CD8-positive, alpha-beta memory T cell (primary cell): ENCODE data around the gene MYH15. TPM values are rescaled to one million over a fixed set of nuclear protein-coding genes. Genes with fewer than 3 reads are reported as not detected.

Experiments used
- CTCF ChIA-PET: fragments of 350-600 bp; sonication (Branson Sonifier 250); formaldehyde crosslinking; loops from one replicate; lab custom pipeline; 2021; ENCODE audit warnings: antibody characterized with exemption; lab: Charles Lee
- POLR2A ChIA-PET: fragments of 350-600 bp; sonication (Branson Sonifier 250); formaldehyde crosslinking; loops from one replicate; lab custom pipeline; 2021; ENCODE audit warnings: antibody characterized with exemption; lab: Charles Lee
- DNase-seq, 5 donors: peaks; one replicate each; pipeline versions ENCODE4 v3.0.0 to v3.0.0-alpha.2; 2020 to 2022; ENCODE audit warnings: mixed read lengths in 1 of 5
- H3K27ac ChIP-seq: one replicate; pipeline ENCODE4 v1.7.0; 2013; ENCODE audit warnings: low read depth, mild to moderate bottlenecking, low read length, moderate library complexity
- H3K27me3 ChIP-seq: 2 replicates; pipeline ENCODE4 v1.7.0; 2013; ENCODE audit warnings: low read length, mild to moderate bottlenecking; ENCODE audit not compliant: insufficient read depth, poor library complexity, severe bottlenecking
- H3K36me3 ChIP-seq: 2 replicates; pipeline ENCODE4 v1.7.0; 2013; ENCODE audit warnings: mild to moderate bottlenecking, low read length, moderate library complexity; ENCODE audit not compliant: insufficient read depth
- H3K4me1 ChIP-seq: 2 replicates; pipeline ENCODE4 v1.7.0; 2013; ENCODE audit warnings: mild to moderate bottlenecking, low read length, moderate library complexity; ENCODE audit not compliant: insufficient read depth
- H3K4me3 ChIP-seq: 2 replicates; pipeline ENCODE4 v1.7.0; 2013; ENCODE audit warnings: mild to moderate bottlenecking, low read length
- H3K9me3 ChIP-seq: 2 replicates; pipeline ENCODE4 v1.7.0; 2013; ENCODE audit warnings: mild to moderate bottlenecking, low read length
- H3K27ac Mint-ChIP-seq, 8 donors: one replicate each; pipeline ENCODE4 v1.8.0; 2020 to 2021; ENCODE audit warnings: mixed read lengths in 8 of 8, mild to moderate bottlenecking in 6 of 8, inconsistent platforms in 3 of 8, moderate library complexity in 3 of 8
- H3K27me3 Mint-ChIP-seq, 2 donors: one replicate each; pipeline ENCODE4 v1.8.0; 2020 to 2021; ENCODE audit warnings: mixed read lengths in 2 of 2, mild to moderate bottlenecking in 1 of 2, moderate library complexity in 1 of 2
- H3K36me3 Mint-ChIP-seq, 3 donors: one replicate each; pipeline ENCODE4 v1.8.0; 2020 to 2021; ENCODE audit warnings: mixed read lengths in 3 of 3, inconsistent platforms in 1 of 3, mild to moderate bottlenecking in 1 of 3
- H3K4me1 Mint-ChIP-seq, 3 donors: one replicate each; pipeline ENCODE4 v1.8.0; 2020 to 2021; ENCODE audit warnings: mixed read lengths in 3 of 3, inconsistent platforms in 1 of 3, mild to moderate bottlenecking in 1 of 3
- H3K4me3 Mint-ChIP-seq, 7 donors: one replicate each; pipeline ENCODE4 v1.8.0; 2020 to 2021; ENCODE audit warnings: mixed read lengths in 7 of 7, mild to moderate bottlenecking in 6 of 7, moderate library complexity in 4 of 7, inconsistent platforms in 2 of 7
- H3K9me3 Mint-ChIP-seq, 5 donors: one replicate each; pipeline ENCODE4 v1.8.0; 2020 to 2022; ENCODE audit warnings: mixed read lengths in 5 of 5, mild to moderate bottlenecking in 3 of 5, moderate library complexity in 2 of 5, inconsistent platforms in 1 of 5
- polyA plus RNA-seq: library from polyadenylated mRNA; unstranded; fragments of 300-500 nt; fragmentation: Illumina TruSeq; gene quantifications from one replicate; pipeline ENCODE4 v1.2.3, GENCODE V29; 2021
- total RNA-seq, 2 experiments: library from RNA; stranded (reverse); gene quantifications; one replicate each; pipeline ENCODE4 v1.2.3, GENCODE V29; 2021

MYH15 gene
- total and polyA plus RNA-seq, 3 experiments from 2014 or later, result 0.11 to 0.18 TPM; not detected in 1

- CTCF ChIA-PET, result interaction anchor here (0.9 to 3.0 kb wide), 3 partner anchors 321 to 720 kb away, joined by 3 to 10 read pairs (median 3); no protein-coding TSS in a partner anchor
- H3K27me3 Mint-ChIP-seq, result peaks cover under 1 to 3% of the 10 kb centered on the region in 2 donors
These were observed 99.8 kb downstream of the MYH15 start for GRCh38 chr3:108410531-108410984.

GRCh38 chr3:108409800-108410178, 100.6 kb downstream of the MYH15 start:
- H3K9me3 Mint-ChIP-seq, result no peaks in the 10 kb centered on the region
- no peak overlapping the region for H3K4me3 Mint-ChIP-seq
- Histone ChIP-seq H3K36me3 (no peaks in the 10 kb centered on the region), H3K4me3 (no peak overlapping the region), H3K27ac (no peak overlapping the region), H3K4me1 (no peaks in the 10 kb centered on the region), H3K9me3 (no peaks in the 10 kb centered on the region), H3K27me3 (no peaks in the 10 kb centered on the region)
- no peaks in the 10 kb centered on the region for H3K36me3 Mint-ChIP-seq
- H3K4me1 Mint-ChIP-seq, result peaks cover 0 to 6% (median 5%) of the 10 kb centered on the region in 3 donors
- CTCF ChIA-PET, result interaction anchor here (1.0 to 3.0 kb wide), 2 partner anchors 8 to 482 kb away, joined by 3 to 10 read pairs; no protein-coding TSS in a partner anchor
- no peak for DNase-seq
- POLR2A ChIA-PET, result no interaction called here
- peaks cover 0 to 3% of the 10 kb centered on the region in 2 donors for H3K27me3 Mint-ChIP-seq
- H3K27ac Mint-ChIP-seq, result no peak overlapping the region

More at GRCh38 chr3:108410531-108410984, 99.8 kb downstream of the MYH15 start:
- H3K27ac ChIP-seq, result no peak overlapping the region
- Mint-ChIP-seq H3K4me1 (peaks cover 0 to 6% (median 5%) of the 10 kb centered on the region in 3 donors), H3K9me3 (no peaks in the 10 kb centered on the region), H3K27ac (no peak overlapping the region), H3K4me3 (no peak overlapping the region), H3K36me3 (no peaks in the 10 kb centered on the region)
- no peaks in the 10 kb centered on the region for H3K27me3 ChIP-seq
- H3K9me3 ChIP-seq, result no peaks in the 10 kb centered on the region
- POLR2A ChIA-PET, result no interaction called here
- H3K4me1 ChIP-seq, result no peaks in the 10 kb centered on the region
- H3K36me3 ChIP-seq, result no peaks in the 10 kb centered on the region
- DNase-seq, result no peak
- H3K4me3 ChIP-seq, result no peak overlapping the region

- POLR2A ChIA-PET, result no interaction called here
- DNase-seq, result no peak
- Histone ChIP-seq H3K9me3 (no peaks in the 10 kb centered on the region), H3K4me3 (no peak overlapping the region), H3K4me1 (no peaks in the 10 kb centered on the region), H3K36me3 (no peaks in the 10 kb centered on the region), H3K27ac (no peak overlapping the region), H3K27me3 (no peaks in the 10 kb centered on the region)
- Mint-ChIP-seq H3K9me3 (no peaks in the 10 kb centered on the region), H3K4me1 (peaks cover 0 to 6% (median 5%) of the 10 kb centered on the region in 3 donors), H3K27ac (peak overlapping the region in 2 of 8 donors; percentile 24 to 32), H3K27me3 (peaks cover 0 to 3% of the 10 kb centered on the region in 2 donors), H3K4me3 (no peak overlapping the region), H3K36me3 (no peaks in the 10 kb centered on the region)
- CTCF ChIA-PET, result interaction anchor here (1.0 to 3.0 kb wide), 3 partner anchors 9 to 482 kb away, joined by 3 to 10 read pairs (median 3); no protein-coding TSS in a partner anchor
These were observed 101.3 kb downstream of the MYH15 start for GRCh38 chr3:108408883-108409799.

GRCh38 chr3:108407886-108408285, 102.5 kb downstream of the MYH15 start:
- Mint-ChIP-seq H3K27ac (no peak overlapping the region), H3K27me3 (no peaks in the 10 kb centered on the region)
- POLR2A ChIA-PET, result no interaction called here

GRCh38 chr3:108406661-108407206, 103.7 kb downstream of the MYH15 start:
- no peak overlapping the region for H3K4me3 ChIP-seq
- Mint-ChIP-seq H3K36me3 (no peaks in the 10 kb centered on the region), H3K4me1 (peaks cover 0 to 6% (median 5%) of the 10 kb centered on the region in 3 donors), H3K4me3 (no peak overlapping the region), H3K27me3 (no peaks in the 10 kb centered on the region), H3K27ac (no peak overlapping the region), H3K9me3 (no peaks in the 10 kb centered on the region)
- no peak overlapping the region for H3K27ac ChIP-seq
- H3K36me3 ChIP-seq, result no peaks in the 10 kb centered on the region
- no peaks in the 10 kb centered on the region for H3K27me3 ChIP-seq
- no peaks in the 10 kb centered on the region for H3K4me1 ChIP-seq
- no peaks in the 10 kb centered on the region for H3K9me3 ChIP-seq
- POLR2A ChIA-PET, result no interaction called here
- CTCF ChIA-PET, result interaction anchor here (0.8 to 1.6 kb wide), 7 partner anchors 14 to 479 kb away, joined by 3 to 7 read pairs (median 3); no protein-coding TSS in a partner anchor
- no peak for DNase-seq

More at GRCh38 chr3:108407886-108408285, 102.5 kb downstream of the MYH15 start:
- H3K4me3 Mint-ChIP-seq, result no peak overlapping the region
- DNase-seq, result no peak
- H3K36me3 Mint-ChIP-seq, result no peaks in the 10 kb centered on the region
- CTCF ChIA-PET, result interaction anchor here (1.1 to 1.4 kb wide), 5 partner anchors 12 to 480 kb away, joined by 3 to 6 read pairs (median 3); no protein-coding TSS in a partner anchor
- Histone ChIP-seq H3K4me3 (no peak overlapping the region), H3K9me3 (no peaks in the 10 kb centered on the region), H3K27ac (no peak overlapping the region), H3K4me1 (no peaks in the 10 kb centered on the region), H3K27me3 (no peaks in the 10 kb centered on the region), H3K36me3 (no peaks in the 10 kb centered on the region)
- H3K9me3 Mint-ChIP-seq, result no peaks in the 10 kb centered on the region
- peaks cover 0 to 6% (median 5%) of the 10 kb centered on the region in 3 donors for H3K4me1 Mint-ChIP-seq

- no peak overlapping the region for H3K4me3 Mint-ChIP-seq
- POLR2A ChIA-PET, result no interaction called here
- Histone ChIP-seq H3K27ac (no peak overlapping the region), H3K27me3 (no peaks in the 10 kb centered on the region), H3K36me3 (no peaks in the 10 kb centered on the region), H3K4me3 (no peak overlapping the region), H3K4me1 (no peaks in the 10 kb centered on the region), H3K9me3 (no peaks in the 10 kb centered on the region)
- peaks cover 0 to 6% (median 5%) of the 10 kb centered on the region in 3 donors for H3K4me1 Mint-ChIP-seq
- H3K36me3 Mint-ChIP-seq, result no peaks in the 10 kb centered on the region
- no peaks in the 10 kb centered on the region for H3K27me3 Mint-ChIP-seq
- CTCF ChIA-PET, result interaction anchor here (1.3 to 1.9 kb wide), 3 partner anchors 252 to 478 kb away, joined by 7 to 10 read pairs (median 9); no protein-coding TSS in a partner anchor
- no peak overlapping the region for H3K27ac Mint-ChIP-seq
- no peak for DNase-seq
- no peaks in the 10 kb centered on the region for H3K9me3 Mint-ChIP-seq
These were observed 104.2 kb downstream of the MYH15 start for GRCh38 chr3:108406063-108406660.

- peaks cover 0 to 6% (median 5%) of the 10 kb centered on the region in 3 donors for H3K4me1 Mint-ChIP-seq
- DNase-seq, result no peak
- ChIA-PET CTCF (interaction anchor here (0.8 to 1.9 kb wide), 2 partner anchors 73 to 477 kb away, joined by 3 to 9 read pairs; no protein-coding TSS in a partner anchor), POLR2A (no interaction called here)
- no peak overlapping the region for H3K4me3 Mint-ChIP-seq
- Histone ChIP-seq H3K36me3 (no peaks in the 10 kb centered on the region), H3K4me3 (no peak overlapping the region), H3K4me1 (no peaks in the 10 kb centered on the region), H3K27me3 (no peaks in the 10 kb centered on the region), H3K27ac (no peak overlapping the region), H3K9me3 (no peaks in the 10 kb centered on the region)
- H3K36me3 Mint-ChIP-seq, result no peaks in the 10 kb centered on the region
- H3K9me3 Mint-ChIP-seq, result peaks cover 0 to 8% (median 0%) of the 10 kb centered on the region in 5 donors
- no peaks in the 10 kb centered on the region for H3K27me3 Mint-ChIP-seq
- no peak overlapping the region for H3K27ac Mint-ChIP-seq
These were observed 106.0 kb downstream of the MYH15 start for GRCh38 chr3:108404368-108404767.
